HG03139 (cell line): ENCODE measurements around the gene DNASE2.
"Not testable (repeated sequence)": the region's sequence is repeated elsewhere in the genome, so short reads cannot be mapped to it uniquely, and the experiment has no call there.

Source experiments
- ATAC-seq: cut with Tn5 transposase; IDR thresholded peaks from one replicate; pipeline ENCODE4 v1.9.1; 2021; ENCODE audit not compliant: unreplicated experiment

The DNASE2 gene

GRCh38 chr19:12865746-12866415 lies 15.4 kb downstream of the DNASE2 start:
- no peak for ATAC-seq

DNA sequence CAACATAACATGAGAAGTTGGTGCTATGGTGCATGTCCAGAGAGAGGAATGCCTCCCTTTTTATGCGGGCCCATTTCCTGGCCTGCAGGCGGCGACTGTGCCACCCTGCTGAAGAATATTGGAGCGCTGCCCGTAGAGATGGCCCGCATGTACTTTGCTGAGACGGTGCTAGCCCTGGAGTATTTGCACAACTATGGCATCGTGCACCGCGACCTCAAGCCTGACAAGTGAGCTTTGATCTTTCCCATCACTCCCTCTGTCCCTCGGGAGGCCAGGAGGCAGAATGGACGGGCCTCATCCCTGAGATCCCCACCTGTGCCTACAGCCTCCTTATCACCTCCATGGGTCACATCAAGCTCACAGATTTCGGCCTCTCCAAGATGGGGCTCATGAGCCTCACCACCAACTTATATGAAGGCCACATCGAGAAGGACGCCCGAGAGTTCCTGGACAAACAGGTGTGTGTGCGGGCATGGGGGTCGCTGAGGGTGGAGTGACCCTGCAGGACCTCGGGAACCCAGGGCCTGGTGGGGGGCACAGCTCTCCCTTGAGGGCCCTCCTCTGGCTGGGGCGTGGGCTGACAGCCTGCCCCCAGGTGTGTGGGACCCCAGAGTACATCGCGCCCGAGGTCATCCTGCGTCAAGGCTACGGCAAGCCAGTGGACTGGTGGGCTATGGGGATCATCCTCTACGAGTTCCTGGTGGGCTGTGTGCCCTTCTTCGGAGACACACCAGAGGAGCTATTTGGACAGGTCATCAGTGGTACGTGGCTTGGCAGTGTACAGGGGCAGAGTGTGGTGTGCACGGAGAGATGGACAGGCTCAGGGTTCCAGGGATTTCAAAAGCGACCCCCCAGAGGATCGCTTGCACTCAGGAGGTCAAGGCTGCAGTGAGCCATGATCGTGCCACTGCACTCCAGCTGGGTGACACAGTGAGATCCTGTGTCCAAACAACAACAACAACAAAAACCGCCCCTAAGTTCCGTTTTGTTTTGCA lies 16.2 kb downstream of the DNASE2 start:
- ATAC-seq, result no peak

- ATAC-seq, result no peak
These were observed 17.1 kb downstream of the DNASE2 start for GRCh38 chr19:12864143-12864542.

- no peak for ATAC-seq
These were observed 21.7 kb downstream of the DNASE2 start for GRCh38 chr19:12859546-12859945.

DNA sequence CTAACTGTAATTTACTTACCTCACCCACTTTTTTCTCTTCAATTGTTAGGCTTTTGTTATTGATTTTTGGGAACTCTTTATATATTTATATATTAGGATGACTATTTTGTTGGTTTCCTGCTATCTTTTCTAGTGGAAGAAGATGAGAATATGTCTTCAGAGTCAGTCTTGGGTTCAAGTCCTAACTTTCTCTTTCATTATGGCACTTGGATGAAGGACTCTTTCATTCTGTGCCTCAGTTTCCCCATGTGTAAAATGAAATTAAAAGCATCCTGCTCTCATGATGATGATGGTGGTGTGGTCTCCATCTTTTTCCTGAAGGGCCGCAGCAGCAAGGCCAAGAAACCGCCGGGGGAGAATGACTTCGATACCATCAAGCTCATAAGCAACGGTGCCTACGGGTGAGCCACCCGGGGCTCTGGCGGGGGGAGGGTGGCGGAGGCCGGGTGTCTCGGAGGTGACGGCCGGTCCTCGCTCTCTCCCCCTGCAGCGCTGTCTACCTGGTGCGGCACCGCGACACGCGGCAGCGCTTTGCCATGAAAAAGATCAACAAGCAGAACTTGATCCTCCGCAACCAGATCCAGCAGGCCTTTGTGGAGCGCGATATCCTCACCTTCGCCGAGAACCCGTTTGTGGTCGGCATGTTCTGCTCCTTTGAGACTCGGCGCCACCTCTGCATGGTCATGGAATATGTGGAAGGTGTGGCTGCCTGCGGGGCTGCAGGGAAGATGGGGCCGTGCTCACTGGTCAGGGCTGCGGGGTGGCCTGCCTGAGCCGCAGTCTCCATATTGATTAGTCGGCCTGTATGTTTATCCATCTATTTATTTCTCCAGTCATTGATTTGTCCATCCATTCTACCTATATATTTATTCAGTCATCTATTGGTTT lies 23.0 kb downstream of the DNASE2 start:
- no peak for ATAC-seq

- ATAC-seq, result no peak
These were observed 24.6 kb downstream of the DNASE2 start for GRCh38 chr19:12856653-12857052.

- ATAC-seq, result no peak
These were observed 33.8 kb downstream of the DNASE2 start for GRCh38 chr19:12847159-12848139.

- ATAC-seq, result not testable (repeated sequence)
These were observed 34.6 kb downstream of the DNASE2 start for GRCh38 chr19:12846613-12847012.

- no peak for ATAC-seq
These were observed 37.1 kb downstream of the DNASE2 start for GRCh38 chr19:12843999-12844732.

- no peak for ATAC-seq
These were observed 37.9 kb downstream of the DNASE2 start for GRCh38 chr19:12843328-12843727.

GRCh38 chr19:12842511-12842910 lies 38.7 kb downstream of the DNASE2 start:
- no peak for ATAC-seq

DNA sequence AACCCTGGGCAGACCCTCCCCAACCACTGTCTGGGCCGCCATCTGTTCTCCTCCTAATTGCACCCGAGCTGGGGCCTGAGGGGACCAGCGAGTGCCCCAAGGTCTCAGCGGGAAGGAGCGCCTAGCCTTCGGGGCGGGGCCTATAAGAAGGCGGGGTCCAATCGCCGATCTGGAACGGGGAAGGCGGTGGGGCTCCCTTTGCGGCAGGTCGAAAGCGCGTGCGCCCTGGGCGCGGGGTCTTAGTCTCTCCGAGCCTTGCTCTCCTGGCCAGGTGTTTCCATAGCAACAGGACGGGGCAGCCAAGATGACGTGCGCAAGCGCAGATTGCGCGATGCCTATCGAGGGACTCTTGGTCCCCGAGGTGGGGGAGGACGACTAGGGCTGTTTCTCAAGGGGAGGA lies 40.2 kb downstream of the DNASE2 start:
- ATAC-seq, result no peak

DNA sequence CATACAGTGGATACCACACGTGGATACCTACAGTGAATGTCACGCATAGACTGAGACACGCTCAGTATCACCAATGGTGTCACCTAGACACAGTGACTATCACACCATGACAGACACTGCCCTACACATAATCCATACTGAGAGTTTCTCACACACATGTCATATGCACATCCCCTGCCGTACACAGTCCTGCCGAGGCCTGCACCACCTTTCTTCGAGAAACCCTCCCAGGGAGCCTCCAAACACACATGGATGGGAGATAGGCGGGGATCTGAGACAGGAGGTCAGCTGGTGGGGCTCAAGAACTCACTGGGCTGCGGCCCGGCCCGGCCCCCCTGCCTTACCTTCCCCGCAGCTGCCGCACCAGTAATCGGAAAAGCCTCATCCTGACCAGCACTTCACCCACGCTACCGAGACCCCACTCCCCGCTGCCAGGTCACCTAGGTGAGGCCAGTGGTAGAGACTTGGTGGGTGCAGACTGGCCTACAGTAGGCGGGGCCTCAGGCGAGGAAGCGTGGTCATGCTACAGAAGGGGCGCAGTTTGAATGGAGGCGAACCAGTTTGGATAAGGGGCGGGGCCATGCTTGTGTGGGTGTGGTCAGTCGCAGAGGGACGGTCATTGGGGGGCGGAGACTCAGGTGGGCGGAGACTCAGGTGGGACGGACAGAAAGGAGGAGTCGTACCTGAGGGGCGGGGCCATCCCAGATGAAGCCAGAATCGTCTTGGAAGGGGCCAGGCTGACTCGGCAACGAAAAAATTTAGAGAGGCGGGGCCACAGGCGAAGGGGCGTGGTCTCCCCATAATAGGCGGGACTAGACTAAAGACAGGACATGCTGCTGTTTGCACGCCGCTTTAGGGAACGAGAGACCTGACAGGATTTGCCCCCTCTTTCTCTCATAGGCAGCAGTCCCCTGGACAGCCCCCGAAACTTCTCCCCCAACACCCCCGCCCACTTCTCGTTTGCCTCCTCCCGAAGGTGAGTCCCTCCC lies 40.9 kb downstream of the DNASE2 start:
- no peak for ATAC-seq

DNA sequence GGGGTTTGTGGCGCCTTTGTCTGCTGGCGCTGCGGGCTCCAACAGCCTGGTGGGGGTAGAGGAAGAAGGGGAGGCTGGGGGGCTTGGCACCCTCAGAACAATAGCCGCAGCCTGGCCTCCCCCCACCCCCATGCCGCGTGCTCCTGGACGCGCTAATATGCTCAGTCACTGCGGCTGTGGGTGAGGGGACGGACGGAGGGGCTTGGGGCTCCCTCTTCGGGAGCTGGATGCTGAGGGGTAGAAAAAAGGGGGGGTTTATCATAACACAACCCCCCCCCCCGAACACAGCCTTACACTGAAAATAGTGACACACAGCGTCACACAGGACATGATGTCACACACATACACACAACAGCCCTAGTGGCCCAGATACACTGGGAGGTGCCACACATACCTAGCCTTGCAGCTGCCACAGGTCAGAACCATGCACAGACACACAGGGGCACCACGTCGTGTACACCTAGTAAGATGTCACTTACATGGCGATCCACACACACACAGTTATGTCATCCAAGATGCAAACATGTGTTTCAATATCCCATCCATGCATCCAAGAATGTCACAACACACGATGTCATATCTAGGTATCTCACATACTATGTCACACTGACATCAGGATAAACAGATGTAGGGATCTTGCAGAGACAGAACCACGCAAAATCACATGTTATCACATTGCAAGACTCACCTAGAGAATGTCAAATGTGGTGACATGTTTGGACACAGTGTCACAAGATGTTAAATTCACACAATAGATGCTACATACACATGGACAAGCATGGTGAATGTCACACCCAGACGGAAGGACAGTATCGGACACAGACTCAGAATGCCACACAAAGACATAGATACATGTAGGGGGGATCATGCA lies 42.1 kb downstream of the DNASE2 start:
- ATAC-seq, result no peak

- no peak for ATAC-seq
These were observed 42.9 kb downstream of the DNASE2 start, which contains the start of gene MAST1 for GRCh38 chr19:12838182-12838885. MAST1 (plus strand) TSS chr19:12838515; CDS start chr19:12838573, 58 bp downstream.

GRCh38 chr19:12837225-12837624 lies 44.0 kb downstream of the DNASE2 start:
- ATAC-seq, result no peak

DNA sequence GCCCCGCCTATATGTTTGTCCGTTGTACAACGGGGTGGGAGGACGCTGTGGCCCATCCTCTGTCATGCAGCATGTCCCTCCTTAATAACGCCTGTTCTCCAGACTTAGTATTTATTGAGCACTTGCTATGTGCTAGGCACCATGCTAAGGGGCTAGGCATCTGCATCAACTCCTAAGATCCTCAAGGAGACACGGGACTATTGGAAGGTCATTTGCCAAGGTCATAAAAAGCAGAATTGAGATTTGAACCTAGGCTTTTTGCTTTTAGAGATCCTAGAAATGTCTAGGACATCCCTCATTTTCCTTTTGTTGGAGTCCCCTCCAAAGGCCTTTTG lies 44.8 kb downstream of the DNASE2 start:
- ATAC-seq, result no peak
